Right atrium auricular region (tissue), 2 donors: ENCODE data around the gene SPP1. TPM values are rescaled to one million over a fixed set of nuclear protein-coding genes. Genes with fewer than 3 reads are reported as not detected.

Source experiments
- DNase-seq: peaks from one replicate; pipeline ENCODE4 v3.0.0-alpha.2; 2019; ENCODE audit warnings: low spot score
- H3K27ac ChIP-seq, 2 donors: fragments of 200-600 bp; sonication (generic); 1 replicate in 1 of 2; 2 replicates in 1 of 2; pipeline ENCODE4 v1.5.1; 2016 to 2019
- H3K27me3 ChIP-seq, 2 donors: fragments of 200-600 bp; sonication (generic); one replicate each; pipeline versions ENCODE4 v1.5.1 to v1.6.0; 2017 to 2019
- H3K36me3 ChIP-seq: fragments of 200-600 bp; sonication (generic); one replicate; pipeline ENCODE4 v1.5.1; 2016
- H3K4me1 ChIP-seq, 2 donors: fragments of 200-600 bp; sonication (generic); one replicate each; pipeline versions ENCODE4 v1.5.1 to v1.6.0; 2017 to 2019
- H3K4me3 ChIP-seq, 2 donors: fragments of 200-600 bp; sonication (generic); 1 replicate in 1 of 2; 2 replicates in 1 of 2; pipeline ENCODE4 v1.5.1; 2017 to 2019; ENCODE audit warnings: mild to moderate bottlenecking in 1 of 2, moderate library complexity in 1 of 2
- H3K9me3 ChIP-seq, 2 donors: fragments of 200-600 bp; sonication (generic); one replicate each; pipeline ENCODE4 v1.5.1; 2019
- CTCF ChIP-seq, 2 donors: fragments of 200-600 bp; sonication (generic); IDR thresholded peaks; one replicate each; pipeline ENCODE4 v1.5.1; 2019; ENCODE audit warnings: antibody characterized with exemption in 2 of 2
- total RNA-seq, 2 donors: library from RNA; depleted of rRNA; stranded (reverse); fragments of >200 nt; gene quantifications; one replicate each; pipeline ENCODE4 v1.1.0, GENCODE V29; 2016

SPP1 gene
- total RNA-seq, 2 donors from 2014 or later = 15.0 to 41.3 TPM

- H3K27ac ChIP-seq = no peak overlapping the region
- no peaks in the 10 kb centered on the region for H3K27me3 ChIP-seq
- no peak overlapping the region for H3K4me3 ChIP-seq
- no peaks in the 10 kb centered on the region for H3K4me1 ChIP-seq
- no peak for TF ChIP-seq CTCF (IDR thresholded peaks at IDR 0.05)
- H3K36me3 ChIP-seq = no peaks in the 10 kb centered on the region
- no peaks in the 10 kb centered on the region for H3K9me3 ChIP-seq
- DNase-seq = no peak
These were observed 33.7 kb upstream of the SPP1 start for GRCh38 chr4:87941537-87942392.

- Histone ChIP-seq H3K27ac (no peak overlapping the region), H3K36me3 (no peaks in the 10 kb centered on the region), H3K27me3 (no peaks in the 10 kb centered on the region), H3K4me1 (no peaks in the 10 kb centered on the region), H3K9me3 (no peaks in the 10 kb centered on the region), H3K4me3 (no peak overlapping the region)
- no peak for DNase-seq
- TF ChIP-seq CTCF (IDR thresholded peaks at IDR 0.05) = no peak
These were observed 31.8 kb upstream of the SPP1 start for GRCh38 chr4:87943660-87944149.

GRCh38 chr4:87944967-87945366 lies 30.5 kb upstream of the SPP1 start:
- H3K4me3 ChIP-seq = no peak overlapping the region
- TF ChIP-seq CTCF (IDR thresholded peaks at IDR 0.05) = no peak
- no peaks in the 10 kb centered on the region for H3K36me3 ChIP-seq
- no peaks in the 10 kb centered on the region for H3K27me3 ChIP-seq
- H3K4me1 ChIP-seq = no peaks in the 10 kb centered on the region
- no peaks in the 10 kb centered on the region for H3K9me3 ChIP-seq
- no peak overlapping the region for H3K27ac ChIP-seq
- no peak for DNase-seq

- Histone ChIP-seq H3K9me3 (no peaks in the 10 kb centered on the region), H3K27ac (no peak overlapping the region), H3K36me3 (no peaks in the 10 kb centered on the region), H3K4me1 (no peaks in the 10 kb centered on the region), H3K4me3 (no peak overlapping the region), H3K27me3 (no peaks in the 10 kb centered on the region)
- TF ChIP-seq CTCF (IDR thresholded peaks at IDR 0.05) = no peak
- no peak for DNase-seq
These were observed 28.7 kb upstream of the SPP1 start for GRCh38 chr4:87946766-87947165.

- H3K27me3 ChIP-seq = no peaks in the 10 kb centered on the region
- TF ChIP-seq CTCF (IDR thresholded peaks at IDR 0.05) = no peak
- H3K36me3 ChIP-seq = no peaks in the 10 kb centered on the region
- H3K9me3 ChIP-seq = no peaks in the 10 kb centered on the region
- no peak overlapping the region for H3K4me3 ChIP-seq
- H3K27ac ChIP-seq = no peak overlapping the region
- no peaks in the 10 kb centered on the region for H3K4me1 ChIP-seq
- DNase-seq = no peak
These were observed 27.9 kb upstream of the SPP1 start for GRCh38 chr4:87947381-87948160.
